Measurements from ENCODE around the gene NELL1.
"Not testable (repeated sequence)": the region's sequence is repeated elsewhere in the genome, so short reads cannot be mapped to it uniquely, and the experiment has no call there.

NELL1 gene

DNA sequence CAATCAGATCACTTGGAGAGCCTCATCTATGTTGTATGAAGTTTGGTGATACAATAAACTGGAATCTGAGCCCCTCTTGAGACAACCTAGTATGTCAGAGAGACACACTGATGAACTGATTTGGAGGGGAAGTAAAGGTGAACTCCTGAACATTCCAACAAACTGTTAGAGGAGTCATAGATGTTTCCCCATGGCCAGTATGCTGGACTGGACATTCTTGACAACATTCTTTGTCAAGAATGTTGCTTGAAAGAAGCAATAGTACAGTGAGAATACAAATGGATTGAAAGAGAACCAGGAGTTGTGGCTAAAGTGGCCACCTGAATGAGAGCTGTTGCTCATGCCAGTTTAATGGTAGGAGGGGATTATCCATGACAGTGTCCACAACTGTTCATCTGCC lies 588.1 kb downstream of the NELL1 start:
- DNase-seq, result no peak

DNA sequence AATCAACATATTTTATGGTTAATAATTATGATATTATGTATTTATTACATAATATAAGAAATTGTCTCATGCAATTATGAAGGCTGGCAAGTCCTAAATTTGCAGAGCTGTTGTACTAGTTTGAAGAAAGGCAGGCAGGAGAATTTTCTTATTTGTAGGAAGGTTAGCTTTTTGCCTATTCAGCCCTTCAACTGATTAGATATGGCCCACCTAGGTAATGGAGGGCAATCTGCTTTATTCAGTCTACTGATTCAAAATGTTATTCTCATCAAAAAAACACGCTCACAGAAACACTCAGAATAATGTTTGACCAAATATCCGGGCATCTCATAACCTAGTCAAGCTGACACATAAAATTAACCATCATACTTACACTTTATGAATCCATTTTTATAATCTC lies 589.0 kb downstream of the NELL1 start:
- DNase-seq, result no peak

GRCh38 chr11:21260101-21260500 lies 590.7 kb downstream of the NELL1 start:
- DNase-seq, result no peak

GRCh38 chr11:21262992-21263391 lies 593.6 kb downstream of the NELL1 start:
- no peak for DNase-seq

GRCh38 chr11:21264125-21264524 lies 594.7 kb downstream of the NELL1 start:
- DNase-seq, result no peak

DNA sequence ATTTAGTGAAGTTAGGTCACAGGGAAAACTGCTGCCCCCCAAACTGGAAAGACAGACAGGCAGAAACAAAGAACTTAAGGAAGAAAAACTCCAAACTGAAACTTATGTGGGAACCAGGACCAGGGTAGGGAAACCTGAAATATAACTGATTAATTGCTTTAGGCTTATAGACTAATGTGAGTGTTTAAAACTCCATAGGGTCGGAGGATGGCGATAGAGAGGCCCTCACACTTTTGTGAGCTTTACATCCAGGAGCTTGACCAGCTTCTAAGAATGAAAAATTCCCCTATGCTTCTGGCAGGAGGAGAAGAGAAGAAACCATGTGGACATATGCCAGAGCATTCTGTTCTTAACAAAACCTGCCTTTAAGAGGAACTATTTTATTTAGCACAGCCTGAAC lies 598.6 kb downstream of the NELL1 start:
- DNase-seq, result no peak

- DNase-seq, result not testable (repeated sequence)
Measured at GRCh38 chr11:21272139-21272538, 602.8 kb downstream of the NELL1 start.

- DNase-seq, result no peak
Measured at GRCh38 chr11:21278840-21279239, 609.5 kb downstream of the NELL1 start.

GRCh38 chr11:21285104-21285503 lies 615.7 kb downstream of the NELL1 start:
- no peak for DNase-seq

DNA sequence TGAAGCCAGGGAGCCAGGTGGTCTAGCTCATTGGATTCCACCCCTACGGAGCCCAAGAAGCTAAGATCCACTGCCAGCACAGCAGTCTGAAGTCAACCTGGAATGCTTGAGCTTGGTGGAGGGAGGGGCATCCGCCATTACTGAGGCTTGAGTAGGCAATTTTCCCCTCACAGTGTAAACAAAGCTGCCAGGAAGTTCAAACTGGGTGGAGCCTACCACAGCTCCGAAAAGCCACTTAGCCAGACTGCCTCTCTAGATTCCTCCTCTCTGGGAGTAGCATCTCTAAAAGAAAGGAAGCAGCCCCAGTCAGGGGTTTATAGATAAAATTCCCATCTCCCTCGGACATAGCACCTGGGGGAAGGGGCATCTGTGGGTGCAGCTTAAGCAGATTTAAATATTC lies 620.3 kb downstream of the NELL1 start:
- no peak for DNase-seq

DNA sequence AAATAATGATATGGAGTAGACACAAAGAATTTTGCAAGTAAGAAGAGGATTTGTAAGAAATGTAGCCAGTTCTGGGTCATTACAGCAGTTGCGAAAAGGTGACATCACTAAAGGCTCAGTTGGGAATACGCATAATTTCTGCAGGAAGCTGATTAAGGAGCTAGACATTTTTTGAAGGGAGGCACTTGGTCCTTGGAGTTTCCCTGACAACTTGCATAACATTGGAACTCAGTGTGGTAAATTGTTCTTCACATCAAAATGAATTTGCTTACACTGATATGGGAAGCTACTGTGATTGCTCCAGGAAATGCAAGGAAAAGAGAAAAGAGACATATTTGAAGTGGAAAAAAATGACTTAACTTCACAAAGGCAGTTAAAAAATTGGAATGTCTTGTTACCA lies 626.1 kb downstream of the NELL1 start:
- no peak for DNase-seq

GRCh38 chr11:21301981-21302380 lies 632.6 kb downstream of the NELL1 start:
- no peak for DNase-seq

- DNase-seq, result no peak
Measured at GRCh38 chr11:21306739-21307358, 637.5 kb downstream of the NELL1 start.

DNA sequence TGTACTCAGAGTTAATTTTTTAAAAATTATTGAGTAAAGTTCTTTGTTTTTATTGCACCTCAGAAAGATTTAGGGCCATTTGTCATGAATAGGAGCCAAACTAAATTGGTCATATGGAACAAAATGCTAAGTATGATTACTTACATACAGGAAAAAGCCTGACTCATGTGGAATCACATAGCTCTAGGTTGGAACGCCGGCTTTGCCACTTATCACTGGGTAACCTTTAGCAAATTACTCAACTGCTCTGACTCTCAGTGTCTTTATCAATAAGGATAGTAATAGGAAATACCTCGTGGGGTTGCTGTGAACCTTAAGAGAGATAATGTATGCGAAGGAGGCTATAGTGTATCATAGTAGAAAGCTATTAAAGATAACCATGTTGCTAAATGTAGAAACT lies 638.5 kb downstream of the NELL1 start:
- no peak for DNase-seq

GRCh38 chr11:21316591-21316990 lies 647.2 kb downstream of the NELL1 start:
- no peak for DNase-seq

DNA sequence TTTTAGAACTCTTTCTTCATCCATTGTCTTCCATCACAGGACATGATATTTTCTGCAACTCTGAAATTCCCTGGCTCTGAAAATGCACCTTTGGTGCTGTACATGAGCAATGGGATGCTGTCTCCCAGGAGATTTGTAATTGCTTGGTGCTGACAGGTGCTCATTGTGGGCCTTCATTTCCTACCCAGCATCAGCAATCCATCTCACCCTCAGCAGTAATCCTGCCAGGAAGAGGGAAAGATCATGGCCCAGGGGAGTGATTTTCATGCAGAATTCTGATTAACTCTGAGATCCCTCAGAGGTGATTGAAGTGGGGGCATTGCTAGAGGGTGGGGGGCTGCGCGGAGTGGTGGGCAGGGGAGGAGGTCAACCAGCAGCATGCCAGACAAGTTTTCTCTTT lies 651.7 kb downstream of the NELL1 start:
- no peak for DNase-seq

DNA sequence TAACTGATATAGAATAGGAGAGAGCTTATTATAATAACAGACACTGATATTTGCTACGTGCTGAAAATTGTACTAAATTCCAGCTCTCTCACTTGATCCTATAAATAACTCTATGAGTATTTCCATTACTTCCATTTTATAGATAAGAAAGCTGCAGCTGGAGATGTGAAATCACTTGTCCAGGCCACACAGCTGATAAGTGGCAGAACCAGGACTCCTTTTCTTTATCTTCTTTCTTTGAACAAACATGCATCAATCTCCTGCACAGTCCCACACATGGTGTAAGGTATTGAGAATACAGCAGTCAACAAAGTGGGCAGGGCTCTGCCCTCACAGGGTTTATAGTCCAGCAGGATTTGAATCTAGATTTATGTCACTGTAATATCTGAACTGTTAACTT lies 652.1 kb downstream of the NELL1 start:
- DNase-seq, result no peak

GRCh38 chr11:21323617-21324016 lies 654.2 kb downstream of the NELL1 start:
- no peak for DNase-seq

DNA sequence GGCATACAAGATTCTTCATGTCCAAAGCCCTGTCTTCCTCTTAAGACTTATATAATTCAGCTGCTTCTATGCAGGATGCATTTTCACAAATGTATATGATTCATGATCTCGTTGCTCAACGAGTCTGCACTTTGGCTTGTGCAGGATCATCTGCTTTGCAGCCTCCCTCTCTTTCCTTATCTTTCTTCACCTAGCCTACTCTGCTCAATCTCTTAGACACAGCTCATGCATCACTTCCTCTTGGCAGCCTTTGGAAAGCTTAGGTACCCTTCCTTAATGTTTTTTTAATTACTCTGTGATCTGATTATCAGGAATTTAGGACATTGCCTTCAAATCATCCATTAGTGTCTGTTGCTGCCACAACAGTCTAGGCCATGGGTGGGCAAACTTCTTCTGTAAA lies 673.8 kb downstream of the NELL1 start:
- no peak for DNase-seq

GRCh38 chr11:21346361-21346760 lies 677.0 kb downstream of the NELL1 start:
- DNase-seq, result no peak

DNA sequence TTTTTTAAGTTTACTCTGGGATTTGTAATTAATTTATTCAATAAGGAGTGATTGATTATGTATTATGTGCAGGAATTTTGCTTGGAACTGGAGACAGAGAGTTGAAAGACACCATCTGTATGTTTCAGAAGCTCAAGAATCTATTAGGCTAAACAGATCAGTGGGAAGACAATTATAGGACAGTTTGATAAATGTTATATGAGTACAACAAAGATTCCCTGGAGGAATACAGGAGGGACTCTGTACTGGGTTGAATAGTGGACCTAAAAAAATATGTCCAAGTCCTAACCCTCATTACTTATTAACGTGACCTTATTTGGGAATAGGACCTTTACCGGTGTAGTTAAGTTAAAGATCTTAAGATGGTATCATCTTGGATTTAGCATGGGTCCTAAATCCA lies 681.2 kb downstream of the NELL1 start:
- DNase-seq, result no peak

GRCh38 chr11:21353425-21353824 lies 684.0 kb downstream of the NELL1 start:
- no peak for DNase-seq

GRCh38 chr11:21364866-21365624 lies 695.7 kb downstream of the NELL1 start:
- no peak for DNase-seq

- no peak for DNase-seq
Measured at GRCh38 chr11:21369947-21370346, 700.6 kb downstream of the NELL1 start.

- DNase-seq, result no peak
Measured at GRCh38 chr11:21371044-21371443, 701.7 kb downstream of the NELL1 start.

All from DMS79 treated with DMSO at 0.1 percent for 48 hours (cell line).